NT2/D1 (cell line): ENCODE results near the gene PON2.
"Not testable (repeated sequence)": the region's sequence is repeated elsewhere in the genome, so short reads cannot be mapped to it uniquely, and the experiment has no call there.

Source experiments
- SUZ12 ChIP-seq: IDR thresholded peaks from 2 replicates; pipeline ENCODE4 v1.6.1; 2011; ENCODE audit not compliant: insufficient read length, insufficient read depth; ENCODE audit errors: extremely low read depth
- ZNF274 ChIP-seq: IDR thresholded peaks from 2 replicates; pipeline ENCODE4 v1.6.1; 2011; ENCODE audit warnings: mild to moderate bottlenecking, low read depth, low read length

GRCh38 chr7:95379457-95379856 lies 55.4 kb downstream of the PON2 start:
- not testable (repeated sequence) for TF ChIP-seq ZNF274, SUZ12
